ENCODE results near the gene CBX1. TPM values are rescaled to one million over a fixed set of nuclear protein-coding genes. Genes with fewer than 3 reads are reported as not detected.

Gene CBX1
- total and polyA plus RNA-seq, 12 donors, result 13.2 to 56.3 (median 37.3) TPM

- H3K36me3 ChIP-seq (replicated peaks in 1 of 2), result peaks cover 0 to 12% of the 10 kb centered on the region in 2 donors
- no peak overlapping the region for H3K4me3 ChIP-seq
- intact Hi-C loops (cut with DNase I), result no loop called here
- DNase-seq, result no peak
- H3K27ac ChIP-seq, result no peak overlapping the region
- H3K9me3 ChIP-seq (replicated peaks in 1 of 3), result no peaks in the 10 kb centered on the region
- H3K4me1 ChIP-seq (replicated peaks in 1 of 2), result peaks cover 0 to 28% of the 10 kb centered on the region in 2 donors
- TF ChIP-seq CTCF (IDR thresholded peaks at IDR 0.05), result no peak
- 83 to 95% (median 87%) methylated on average over 2 of the region's 2 CpGs for WGBS, 4 donors
- H3K27me3 ChIP-seq, result no peaks in the 10 kb centered on the region
Observed at GRCh38 chr17:48111937-48112241, 10.6 kb upstream of the CBX1 start.

- Histone ChIP-seq H3K27ac (no peak overlapping the region), H3K36me3 (replicated peaks in 1 of 2) (peaks cover 0 to 12% of the 10 kb centered on the region in 2 donors), H3K4me1 (replicated peaks in 1 of 2) (peaks cover 0 to 33% of the 10 kb centered on the region in 2 donors), H3K4me3 (no peak overlapping the region), H3K9me3 (replicated peaks in 1 of 3) (no peaks in the 10 kb centered on the region), H3K27me3 (no peaks in the 10 kb centered on the region)
- TF ChIP-seq CTCF (IDR thresholded peaks at IDR 0.05) (no peak), POLR2A (IDR thresholded peaks at IDR 0.05) (no peak)
- DNase-seq, result no peak
- WGBS, 4 donors, result 74 to 81% (median 76%) methylated on average over 9 of the region's 9 CpGs
- intact Hi-C loops (cut with DNase I), result no loop called here
Observed at GRCh38 chr17:48110761-48111160, 9.5 kb upstream of the CBX1 start.

GRCh38 chr17:48107137-48108055, 6.1 kb upstream of the CBX1 start, which contains the start of gene SNX11:
Gene SNX11 (plus strand): TSS chr17:48107766. CDS start chr17:48112044, 4,278 bp downstream.
- no peaks in the 10 kb centered on the region for H3K27me3 ChIP-seq
- no peaks in the 10 kb centered on the region for H3K9me3 ChIP-seq (replicated peaks in 1 of 3)
- peak; percentile 82 to 94 (median 91) for DNase-seq
- H3K27ac ChIP-seq, result peak within 1 kb of the TSS; percentile 85 to 91 (median 88)
- peak in 1 of 6 experiments; percentile 4 for TF ChIP-seq CTCF (IDR thresholded peaks at IDR 0.05)
- TF ChIP-seq POLR2A (IDR thresholded peaks at IDR 0.05), result peak; percentile 51 to 86
- intact Hi-C loops (cut with DNase I), result no loop called here
- H3K4me3 ChIP-seq, result peak within 1 kb of the TSS; percentile 57 to 63 (median 60)
- H3K36me3 ChIP-seq (replicated peaks in 1 of 2), result no peaks in the 10 kb centered on the region
- 0% methylated on average over 18 to 64 of the region's 64 CpGs for WGBS, 4 donors
- H3K4me1 ChIP-seq (replicated peaks in 1 of 2), result peaks cover 0 to 33% of the 10 kb centered on the region in 2 donors

GRCh38 chr17:48106802-48107136, 5.5 kb upstream of the CBX1 start:
- Histone ChIP-seq H3K27me3 (no peaks in the 10 kb centered on the region), H3K9me3 (replicated peaks in 1 of 3) (no peaks in the 10 kb centered on the region), H3K36me3 (replicated peaks in 1 of 2) (no peaks in the 10 kb centered on the region), H3K27ac (peak overlapping the region; percentile 85 to 91 (median 88)), H3K4me3 (peak overlapping the region; percentile 57 to 63 (median 60)), H3K4me1 (replicated peaks in 1 of 2) (peaks cover 0 to 35% of the 10 kb centered on the region in 2 donors)
- TF ChIP-seq POLR2A (IDR thresholded peaks at IDR 0.05) (no peak), CTCF (IDR thresholded peaks at IDR 0.05) (no peak)
- 32 to 41% (median 36%) methylated on average over 13 of the region's 13 CpGs for WGBS, 4 donors
- intact Hi-C loops (cut with DNase I), result no loop called here
- no peak for DNase-seq
